Measurements from ENCODE around the gene SRP72.
"Not testable (repeated sequence)": the region's sequence is repeated elsewhere in the genome, so short reads cannot be mapped to it uniquely, and the experiment has no call there.

SRP72 gene, protein sequence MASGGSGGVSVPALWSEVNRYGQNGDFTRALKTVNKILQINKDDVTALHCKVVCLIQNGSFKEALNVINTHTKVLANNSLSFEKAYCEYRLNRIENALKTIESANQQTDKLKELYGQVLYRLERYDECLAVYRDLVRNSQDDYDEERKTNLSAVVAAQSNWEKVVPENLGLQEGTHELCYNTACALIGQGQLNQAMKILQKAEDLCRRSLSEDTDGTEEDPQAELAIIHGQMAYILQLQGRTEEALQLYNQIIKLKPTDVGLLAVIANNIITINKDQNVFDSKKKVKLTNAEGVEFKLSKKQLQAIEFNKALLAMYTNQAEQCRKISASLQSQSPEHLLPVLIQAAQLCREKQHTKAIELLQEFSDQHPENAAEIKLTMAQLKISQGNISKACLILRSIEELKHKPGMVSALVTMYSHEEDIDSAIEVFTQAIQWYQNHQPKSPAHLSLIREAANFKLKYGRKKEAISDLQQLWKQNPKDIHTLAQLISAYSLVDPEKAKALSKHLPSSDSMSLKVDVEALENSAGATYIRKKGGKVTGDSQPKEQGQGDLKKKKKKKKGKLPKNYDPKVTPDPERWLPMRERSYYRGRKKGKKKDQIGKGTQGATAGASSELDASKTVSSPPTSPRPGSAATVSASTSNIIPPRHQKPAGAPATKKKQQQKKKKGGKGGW

DNA sequence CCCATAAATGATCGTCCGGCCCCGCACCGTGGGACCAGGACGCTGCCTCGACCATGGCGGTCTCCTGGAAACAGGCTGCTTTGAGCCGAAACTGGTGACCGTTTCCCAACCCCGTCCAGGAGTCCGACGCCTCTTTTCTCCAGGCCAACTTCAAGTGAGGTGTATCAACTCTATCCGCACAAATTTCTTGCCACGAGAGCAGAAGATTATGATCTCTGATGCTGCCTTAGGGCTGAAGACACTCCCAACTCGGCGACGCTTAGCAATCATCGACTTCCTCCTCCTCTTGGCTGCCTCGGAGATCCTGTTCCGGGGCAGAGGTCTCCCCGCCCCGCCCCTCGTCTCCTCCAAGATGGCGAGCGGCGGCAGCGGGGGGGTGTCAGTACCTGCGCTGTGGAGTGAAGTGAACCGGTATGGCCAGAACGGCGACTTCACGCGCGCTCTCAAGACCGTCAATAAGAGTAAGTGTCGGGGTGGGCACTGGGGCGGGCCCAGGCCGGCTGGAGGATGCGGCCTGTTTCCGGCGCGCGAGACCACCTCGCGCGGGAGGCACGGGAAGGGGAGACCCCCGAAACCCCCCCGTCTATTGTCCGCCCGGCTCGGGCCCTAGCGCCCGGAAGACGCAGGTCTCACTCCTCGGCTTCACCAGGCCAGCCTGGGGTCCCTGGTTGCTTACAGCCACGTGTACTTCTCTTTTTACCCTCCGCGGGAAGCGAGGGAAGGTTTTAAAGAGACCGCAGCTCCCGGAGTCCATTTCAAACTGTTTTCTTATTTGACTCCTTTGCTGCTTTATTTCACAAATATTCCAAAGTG is at the start of gene SRP72:
Gene SRP72, plus strand, starts transcription at position 334 of the 813 bp plus-strand sequence. Its CDS starts 19 bp downstream, at position 353.
- DNase-seq (ENCODE audit: low read depth) = peak; percentile 85

DNA sequence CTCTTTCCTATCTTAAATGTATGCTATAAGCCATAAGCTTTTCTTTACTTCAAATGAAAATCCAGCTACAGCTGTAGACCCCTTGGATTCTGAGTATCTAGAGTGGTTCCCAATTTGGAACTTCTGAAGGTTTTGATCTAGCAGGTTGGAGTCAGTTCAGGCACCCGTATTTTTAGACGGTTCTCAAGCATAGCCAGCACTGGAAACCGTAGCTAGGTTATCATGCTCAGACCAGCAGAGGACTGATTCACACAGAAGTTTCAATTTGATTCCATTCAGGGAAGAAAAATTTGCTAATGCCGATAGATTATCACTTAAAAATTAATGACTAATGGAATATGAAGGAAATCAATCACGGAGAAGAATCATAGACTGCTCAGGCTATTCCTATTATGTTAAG is 43.2 kb upstream of the SRP72 start:
- DNase-seq (ENCODE audit: low read depth) = no peak

DNA sequence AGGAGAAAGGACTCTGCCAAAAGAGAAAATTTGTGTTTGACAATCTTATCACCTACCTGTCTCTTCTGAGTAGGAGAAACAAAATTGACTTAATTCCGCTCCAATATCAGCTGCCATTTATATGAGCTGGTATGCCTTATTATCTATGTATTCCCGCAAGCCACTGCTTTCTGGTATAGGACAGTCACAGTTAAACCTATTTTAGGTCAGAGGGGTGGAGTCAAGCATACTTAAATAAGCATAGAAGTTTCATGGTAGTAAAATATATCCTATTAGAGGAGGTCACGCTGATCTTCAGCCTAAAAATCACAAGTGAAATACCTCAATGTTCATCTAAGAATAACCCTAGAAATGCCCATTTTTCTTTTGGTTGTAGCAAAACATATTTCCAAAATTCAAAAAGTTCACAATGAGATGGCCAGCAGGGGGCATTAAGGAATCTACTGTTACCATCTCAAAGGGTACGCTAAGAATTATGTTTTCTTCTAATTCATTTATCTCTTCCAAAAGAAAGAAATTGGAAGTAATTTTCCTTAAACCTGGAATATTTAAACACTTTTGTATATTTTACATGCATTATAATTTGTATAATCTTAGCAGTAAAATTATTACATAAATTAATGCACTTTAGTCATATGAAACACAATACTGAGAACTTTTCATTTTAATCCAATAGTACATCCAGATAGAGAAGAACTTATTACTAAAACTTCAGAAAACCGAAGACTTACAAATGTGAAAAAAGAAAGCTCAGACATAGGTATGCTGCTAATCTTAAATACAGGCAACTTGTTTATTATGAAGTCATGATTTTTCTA is 42.5 kb upstream of the SRP72 start:
- no peak for DNase-seq (ENCODE audit: low read depth)

DNA sequence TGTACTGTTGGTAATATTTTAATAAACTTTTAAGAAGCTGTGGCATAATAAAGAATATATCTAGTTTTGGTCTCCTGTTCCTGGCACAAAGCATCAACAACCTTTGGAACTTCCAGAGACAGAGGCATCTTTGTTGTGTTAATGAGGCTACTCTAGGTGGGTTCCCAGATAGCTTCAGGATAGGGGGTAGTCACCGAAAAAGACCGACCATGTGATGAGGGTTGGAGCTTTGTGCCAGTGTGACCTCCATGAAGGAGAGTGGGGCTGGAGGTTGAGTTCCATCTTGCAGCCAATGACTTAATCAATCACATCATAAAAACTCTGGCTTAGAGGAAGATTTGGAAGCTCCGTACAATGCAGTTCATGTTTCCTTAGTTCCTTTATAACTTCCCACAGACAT is 41.9 kb upstream of the SRP72 start:
- DNase-seq (ENCODE audit: low read depth) = no peak

DNA sequence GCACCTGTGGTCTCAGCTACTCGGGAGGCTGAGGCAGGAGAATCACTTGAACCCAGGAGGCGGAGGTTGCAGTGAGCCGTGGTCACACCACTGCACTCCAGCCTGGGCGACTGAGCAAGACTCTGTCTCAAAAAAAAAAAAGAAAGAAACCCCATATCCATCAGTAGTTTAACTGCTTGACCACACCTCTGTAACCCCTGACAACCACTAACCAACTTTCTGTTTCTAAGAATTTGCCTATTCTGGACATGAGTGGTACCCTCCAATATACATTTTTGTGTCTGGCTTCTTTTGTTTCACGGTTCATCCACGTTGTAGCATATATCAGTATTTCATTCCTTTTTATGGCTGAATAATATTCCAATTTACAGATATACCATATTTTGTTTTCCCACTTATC is 41.1 kb upstream of the SRP72 start:
- no peak for DNase-seq (ENCODE audit: low read depth)

DNA sequence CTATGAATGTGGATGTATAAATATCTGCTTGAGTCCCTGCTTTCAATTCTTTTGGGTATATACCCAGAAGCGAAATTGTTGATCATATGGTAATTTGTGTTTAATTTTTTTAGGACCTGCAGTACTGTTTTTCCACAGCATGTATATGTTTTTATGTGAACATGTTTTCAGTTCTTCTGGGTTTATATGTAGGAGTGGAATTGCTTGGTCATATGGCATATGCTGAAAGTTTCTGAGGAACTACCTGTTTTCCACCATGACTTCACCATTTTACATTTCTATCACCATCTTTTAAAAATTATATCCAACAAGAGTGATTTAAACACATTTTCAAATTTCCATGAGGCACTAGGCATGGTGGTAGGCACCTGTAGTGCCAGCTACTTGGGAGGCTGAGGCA is 40.2 kb upstream of the SRP72 start:
- no peak for DNase-seq (ENCODE audit: low read depth)

DNA sequence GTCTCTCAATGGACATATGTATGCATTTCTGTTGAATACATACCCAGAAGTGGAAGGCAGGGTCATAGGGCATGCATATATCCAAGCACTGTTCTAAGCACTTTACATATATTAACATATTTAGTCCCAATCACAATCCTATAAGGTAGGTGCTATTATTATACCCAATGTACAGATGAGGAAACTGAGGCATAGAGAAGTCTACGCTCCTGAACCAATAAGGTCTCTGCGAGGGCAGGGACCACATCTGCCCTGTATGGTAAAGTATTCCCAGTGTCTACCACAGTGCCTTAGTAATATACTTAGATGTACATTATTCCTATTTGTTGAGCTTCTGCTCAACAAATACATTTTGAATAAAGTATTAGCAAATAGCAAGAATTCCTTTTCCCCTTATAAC is 37.2 kb upstream of the SRP72 start:
- DNase-seq (ENCODE audit: low read depth) = no peak

DNA sequence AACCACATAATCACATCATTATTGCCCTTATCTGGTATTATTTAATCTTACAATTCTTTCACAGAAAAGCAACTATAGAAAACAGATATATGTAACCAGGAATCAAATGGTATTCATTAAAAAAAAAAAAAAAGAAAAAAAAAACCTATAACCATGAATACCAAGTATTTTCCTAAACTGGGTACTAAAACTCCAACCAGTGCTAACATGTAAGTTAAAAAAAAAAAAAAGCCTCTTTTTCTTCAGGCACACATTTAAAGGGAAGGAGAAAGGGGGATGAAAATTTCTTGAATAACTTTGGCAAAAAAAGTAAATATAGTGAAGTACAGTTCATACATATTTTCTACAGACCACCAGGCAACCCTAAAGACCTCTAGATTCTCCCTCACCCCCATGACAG is 34.1 kb upstream of the SRP72 start:
- no peak for DNase-seq (ENCODE audit: low read depth)

DNA sequence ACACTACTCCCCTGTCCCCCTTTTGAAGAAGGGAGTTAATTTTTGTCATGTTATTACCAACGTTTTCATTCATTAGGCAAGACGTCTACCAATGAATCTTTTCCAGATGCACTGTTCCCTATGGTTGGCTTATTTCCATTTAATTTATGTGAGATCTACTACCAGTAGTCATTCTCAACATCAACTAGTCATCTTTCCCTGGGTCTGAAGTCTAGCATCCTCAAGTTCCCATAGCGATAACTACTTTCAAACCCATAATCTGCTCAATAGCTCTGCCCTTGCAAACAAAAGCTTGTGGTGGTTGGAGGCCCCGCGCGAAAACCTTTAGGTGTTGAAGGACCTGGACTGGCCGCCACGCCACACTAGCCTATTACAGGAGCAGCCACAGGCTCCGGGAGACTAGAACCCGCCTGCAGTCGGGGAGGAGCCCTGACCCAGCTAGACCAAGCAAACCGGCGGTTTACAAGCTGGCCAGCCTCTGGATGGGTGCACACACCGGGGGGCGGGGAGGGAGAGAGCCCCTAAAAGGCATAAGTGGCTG is 32.7 kb upstream of the SRP72 start:
- DNase-seq (ENCODE audit: low read depth) = no peak

DNA sequence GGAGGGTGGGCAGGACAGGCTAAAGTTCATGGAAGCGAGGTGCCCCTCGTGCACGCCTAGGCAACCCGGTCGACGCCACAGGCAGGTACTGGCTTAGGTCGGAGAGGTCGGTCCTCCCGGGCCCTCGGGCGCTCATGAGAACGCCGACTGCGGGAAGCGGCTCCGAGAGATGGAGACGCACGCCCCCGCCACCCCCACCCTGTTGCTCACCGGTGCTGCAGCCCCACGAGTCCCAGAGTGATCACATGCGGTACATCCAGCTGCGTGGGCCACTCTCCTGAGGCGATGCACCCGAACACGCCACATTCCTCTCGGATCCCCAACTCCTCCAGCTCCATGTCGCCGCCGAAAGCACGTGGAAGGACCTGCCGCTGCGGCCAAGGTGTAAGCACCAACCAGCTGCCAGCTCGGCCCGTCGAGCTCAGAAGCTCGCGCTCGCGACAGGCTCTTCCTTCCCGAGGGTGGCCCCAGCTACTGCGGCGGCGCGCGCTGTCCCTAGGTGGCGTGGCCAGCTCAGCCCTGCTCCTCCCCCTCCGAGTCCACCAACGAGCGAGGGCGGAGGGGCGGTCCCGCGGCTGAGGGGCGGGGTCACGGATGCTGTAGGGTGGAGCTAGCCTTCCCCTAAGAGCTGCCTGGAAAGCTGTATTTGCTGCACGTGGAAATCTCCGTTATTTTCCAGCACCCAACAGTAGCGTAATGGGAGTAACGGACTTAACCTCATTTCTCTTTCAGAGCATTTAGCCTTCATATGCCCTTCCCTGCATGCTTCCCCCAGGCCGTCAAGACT is 32.1 kb upstream of the SRP72 start, which contains the start of gene PPAT:
Gene PPAT, minus strand, starts transcription at position 476 of the 787 bp plus-strand sequence. Its CDS starts 138 bp downstream, at position 338.
- peak; percentile 98 for DNase-seq (ENCODE audit: low read depth)

DNA sequence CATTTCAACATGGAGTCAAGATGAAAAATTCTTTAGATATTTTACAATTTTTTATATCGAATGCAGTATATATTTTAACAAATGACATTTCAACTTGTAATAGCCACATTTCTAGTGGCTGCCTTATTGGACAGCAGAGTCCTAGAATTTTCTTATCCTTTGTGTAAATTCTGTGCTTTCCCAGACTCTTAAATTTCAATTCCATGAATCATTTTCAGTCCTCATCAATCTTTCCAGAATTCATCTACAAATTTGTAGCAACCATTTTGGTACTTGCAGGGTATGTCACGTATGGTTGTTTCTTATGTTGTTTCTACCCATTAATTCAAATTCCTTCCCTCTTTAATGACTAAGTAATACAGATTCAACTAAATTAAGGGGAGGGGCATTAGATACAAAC is 28.7 kb upstream of the SRP72 start:
- no peak for DNase-seq (ENCODE audit: low read depth)

DNA sequence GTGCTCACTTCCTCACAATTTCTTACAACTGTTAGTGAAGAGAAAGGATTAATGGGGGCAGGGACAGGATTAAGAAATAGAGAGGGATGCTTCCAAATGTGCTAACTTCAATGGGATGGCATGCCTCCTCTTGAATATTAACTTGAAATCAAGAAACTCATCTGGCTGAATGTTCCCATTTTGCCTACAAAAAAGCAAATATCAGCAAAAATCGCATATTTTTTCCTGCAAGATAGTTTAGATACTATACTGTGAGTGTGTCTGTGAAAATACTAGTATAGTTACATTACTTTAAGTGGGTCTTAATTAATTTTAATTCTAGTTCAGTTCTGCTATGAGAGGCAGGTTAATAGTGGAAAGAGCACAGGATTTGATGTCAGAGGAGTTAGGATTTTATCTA is 26.4 kb upstream of the SRP72 start:
- no peak for DNase-seq (ENCODE audit: low read depth)

DNA sequence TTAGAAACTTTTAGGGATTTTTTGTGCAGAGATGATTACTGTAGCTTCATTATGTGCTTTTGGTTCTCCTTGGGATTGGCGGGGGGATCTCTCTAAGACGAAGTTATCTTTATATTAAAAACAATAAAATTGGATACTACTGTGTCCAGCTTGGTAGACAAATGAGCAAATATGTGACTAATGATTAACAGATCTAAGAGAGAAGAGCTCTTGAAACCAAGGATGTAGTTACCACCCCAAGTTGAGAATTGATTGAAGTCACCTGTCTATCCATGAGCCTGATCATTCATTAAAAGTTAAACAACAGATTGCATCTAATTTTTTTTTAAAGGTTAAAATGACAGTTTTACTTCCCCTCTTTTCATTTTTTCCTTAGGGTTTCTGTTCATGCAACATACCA is 22.7 kb upstream of the SRP72 start:
- DNase-seq (ENCODE audit: low read depth) = no peak

DNA sequence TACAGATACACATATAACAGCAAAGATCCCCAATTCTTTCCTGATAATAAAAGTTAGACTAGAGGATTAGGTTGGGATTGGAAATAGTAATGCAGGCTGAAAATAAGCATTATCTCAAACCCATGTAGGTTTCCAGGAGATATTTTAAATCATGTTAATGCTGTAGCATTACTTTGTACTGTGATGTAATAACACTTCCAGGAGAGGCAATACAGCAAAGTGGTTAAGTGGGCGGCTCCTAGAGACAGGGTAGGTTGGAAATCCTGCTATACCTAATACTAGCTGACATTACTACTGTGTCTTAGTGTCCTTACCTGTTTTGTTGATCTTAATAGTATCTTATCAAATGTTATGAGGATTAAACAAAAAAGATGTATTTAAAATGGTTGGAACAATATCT is 21.7 kb upstream of the SRP72 start:
- DNase-seq (ENCODE audit: low read depth) = no peak

DNA sequence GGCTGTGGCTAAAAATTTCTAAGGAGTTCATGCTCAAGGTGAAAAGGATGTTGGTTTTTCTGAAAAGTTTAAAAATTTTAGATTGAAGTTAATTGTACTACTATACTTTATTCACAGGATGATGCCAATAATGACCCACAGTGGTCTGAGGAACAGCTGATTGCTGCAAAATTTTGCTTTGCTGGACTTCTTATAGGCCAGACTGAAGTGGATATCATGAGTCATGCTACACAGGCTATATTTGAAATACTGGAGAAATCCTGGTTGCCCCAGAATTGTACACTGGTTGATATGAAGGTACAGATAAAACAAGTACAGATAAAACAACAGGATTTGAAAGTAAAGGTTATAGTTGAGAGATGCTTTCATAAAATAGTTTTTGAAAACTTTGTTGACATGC is 19.1 kb upstream of the SRP72 start:
- DNase-seq (ENCODE audit: low read depth) = no peak

DNA sequence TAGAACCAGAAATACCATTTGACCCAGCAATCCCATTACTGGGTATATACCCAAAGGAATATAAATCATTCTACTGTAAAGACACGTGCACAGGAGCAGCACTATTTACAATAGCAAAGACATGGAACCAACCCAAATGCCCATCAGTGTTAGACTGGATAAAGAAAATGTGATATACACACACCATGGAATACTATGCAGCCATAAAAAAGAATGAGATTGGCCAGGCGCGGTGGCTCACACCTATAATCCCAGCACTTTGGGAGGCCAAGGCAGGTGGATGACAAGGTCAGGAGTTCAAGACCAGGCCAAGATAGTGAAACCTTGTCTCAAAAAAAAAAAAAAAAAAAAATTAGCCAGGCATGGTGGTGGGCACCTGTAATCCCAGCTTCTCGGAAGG is 17.9 kb upstream of the SRP72 start:
- DNase-seq (ENCODE audit: low read depth) = not testable (repeated sequence)

DNA sequence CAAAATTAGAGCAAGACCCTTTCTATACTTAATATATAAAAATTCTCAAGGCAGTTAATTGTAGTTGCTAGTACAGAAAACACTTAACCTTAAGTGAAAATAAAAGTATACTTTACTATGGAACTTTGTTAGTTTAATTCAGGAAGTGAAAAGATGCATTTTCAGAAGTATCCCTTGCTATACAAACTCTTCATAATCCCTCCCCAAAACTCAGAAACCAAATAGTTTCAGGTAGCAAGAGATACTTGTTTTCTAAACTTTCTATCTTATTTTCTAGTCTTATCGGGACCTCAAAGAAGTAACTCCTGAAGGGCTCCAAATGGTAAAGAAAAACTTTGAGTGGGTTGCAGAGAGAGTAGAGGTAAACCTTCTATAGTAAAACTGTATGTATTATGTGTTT is 17.1 kb upstream of the SRP72 start:
- no peak for DNase-seq (ENCODE audit: low read depth)

DNA sequence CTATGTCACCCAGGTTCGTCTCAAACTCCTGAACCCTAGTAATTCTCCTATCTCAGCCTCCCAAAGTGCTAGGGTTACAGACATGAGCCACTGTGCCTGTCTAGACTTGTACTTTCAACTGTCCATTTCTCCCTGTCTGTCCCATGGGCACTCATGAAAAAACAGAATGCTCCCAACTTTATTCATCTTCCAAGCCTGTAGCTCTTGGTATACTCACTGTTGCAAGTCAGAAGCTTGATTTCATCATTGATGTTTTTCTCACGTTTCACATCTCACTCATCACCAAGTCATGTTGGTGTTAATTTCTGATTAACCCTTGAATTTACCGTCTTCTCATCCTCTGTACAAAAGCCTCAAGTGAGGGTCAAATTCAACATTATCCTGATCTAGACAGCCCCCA is 7.3 kb upstream of the SRP72 start:
- no peak for DNase-seq (ENCODE audit: low read depth)

DNA sequence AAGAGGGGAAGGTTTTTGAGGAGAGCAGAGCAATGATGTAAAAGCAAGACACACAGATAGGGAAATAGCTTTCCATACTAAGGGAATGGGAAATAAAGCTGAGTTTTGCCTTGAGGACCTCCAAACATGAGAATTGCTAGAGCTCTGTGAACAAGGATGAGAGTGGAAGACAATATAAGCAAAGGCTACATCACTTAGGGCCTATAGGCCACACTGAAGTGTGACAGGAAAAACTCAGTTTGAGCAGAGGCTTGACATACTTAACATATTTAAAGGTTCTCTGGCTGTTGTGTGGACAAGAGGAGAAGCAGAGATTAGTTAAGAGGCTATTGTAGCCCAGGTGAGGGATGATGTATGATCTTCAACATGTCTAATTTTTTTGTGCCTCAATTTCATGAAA is 5.3 kb upstream of the SRP72 start:
- no peak for DNase-seq (ENCODE audit: low read depth)

DNA sequence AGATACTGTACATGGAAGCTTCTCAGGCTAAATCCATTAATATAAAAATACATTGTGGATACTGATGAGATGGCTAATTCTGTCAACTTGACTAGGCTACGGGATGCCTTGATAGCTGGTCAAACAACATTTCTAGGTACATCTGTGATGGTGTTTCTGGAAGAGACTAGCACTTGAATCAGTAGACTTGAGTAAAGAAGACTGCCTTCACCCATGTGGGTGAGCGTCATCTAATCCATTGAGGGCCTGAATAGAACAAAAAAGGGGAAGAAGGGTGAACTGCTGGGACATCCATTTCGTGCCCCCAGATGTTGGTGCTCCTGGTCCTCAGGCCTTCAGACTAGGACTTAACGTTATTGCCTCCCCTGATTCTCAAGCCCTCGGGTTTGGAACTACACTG is 3.7 kb upstream of the SRP72 start:
- no peak for DNase-seq (ENCODE audit: low read depth)

DNA sequence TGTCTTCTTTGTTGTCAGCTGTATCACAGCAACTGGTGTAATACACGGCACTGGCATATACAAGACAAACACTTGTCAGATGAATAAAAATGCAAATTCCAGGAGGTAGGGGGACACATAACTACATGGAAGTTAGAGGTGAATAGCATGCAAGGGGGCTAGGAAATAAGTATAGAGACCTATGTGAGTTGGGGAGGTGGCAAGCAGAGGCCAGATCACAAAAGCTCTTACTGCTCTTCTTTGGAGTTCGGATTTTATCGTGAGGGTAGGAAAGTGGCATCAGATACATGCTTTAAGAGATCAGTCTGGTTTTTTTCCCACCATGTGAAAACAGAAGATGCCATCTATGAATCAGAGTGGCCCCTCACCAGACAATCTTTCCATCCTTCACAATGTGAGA is 2.8 kb upstream of the SRP72 start:
- DNase-seq (ENCODE audit: low read depth) = no peak

Measured in activated T-cell treated with anti-CD3 and anti-CD28 coated beads for 24 hours (primary cell).